HG02588 (cell line): ENCODE data around the gene KANSL1.
"Not testable (repeated sequence)": the region's sequence is repeated elsewhere in the genome, so short reads cannot be mapped to it uniquely, and the experiment has no call there.

Source experiments
- ATAC-seq: cut with Tn5 transposase; IDR thresholded peaks from one replicate; pipeline ENCODE4 v1.9.1; 2021; ENCODE audit warnings: mild to moderate bottlenecking, moderate library complexity; ENCODE audit not compliant: unreplicated experiment

KANSL1 gene

GRCh38 chr17:46120078-46120477 is 73.2 kb downstream of the KANSL1 start:
- no peak for ATAC-seq

- no peak for ATAC-seq
Observed at GRCh38 chr17:46118964-46119363, 74.3 kb downstream of the KANSL1 start.

GRCh38 chr17:46117850-46118696 is 75.2 kb downstream of the KANSL1 start:
- no peak for ATAC-seq

GRCh38 chr17:46117117-46117516 is 76.1 kb downstream of the KANSL1 start:
- ATAC-seq: no peak

GRCh38 chr17:46115699-46116098 is 77.5 kb downstream of the KANSL1 start:
- ATAC-seq: no peak

GRCh38 chr17:46111236-46111635 is 82.0 kb downstream of the KANSL1 start:
- not testable (repeated sequence) for ATAC-seq

- ATAC-seq: no peak
Observed at GRCh38 chr17:46110219-46110618, 83.0 kb downstream of the KANSL1 start.

GRCh38 chr17:46109603-46110189 is 83.5 kb downstream of the KANSL1 start:
- no peak for ATAC-seq

GRCh38 chr17:46108550-46109110 is 84.6 kb downstream of the KANSL1 start:
- no peak for ATAC-seq

GRCh38 chr17:46108120-46108519 is 85.1 kb downstream of the KANSL1 start:
- ATAC-seq: no peak

- ATAC-seq: no peak
Observed at GRCh38 chr17:46106966-46107644, 86.1 kb downstream of the KANSL1 start.

GRCh38 chr17:46102806-46103205 is 90.4 kb downstream of the KANSL1 start:
- ATAC-seq: not testable (repeated sequence)

- not testable (repeated sequence) for ATAC-seq
Observed at GRCh38 chr17:46101785-46102617, 91.2 kb downstream of the KANSL1 start.

GRCh38 chr17:46100590-46100989 is 92.6 kb downstream of the KANSL1 start:
- ATAC-seq: no peak

- no peak for ATAC-seq
Observed at GRCh38 chr17:46099865-46100264, 93.4 kb downstream of the KANSL1 start.

GRCh38 chr17:46097497-46097896 is 95.7 kb downstream of the KANSL1 start:
- ATAC-seq: no peak

- ATAC-seq: no peak
Observed at GRCh38 chr17:46092991-46093390, 100.2 kb downstream of the KANSL1 start.

- ATAC-seq: no peak
Observed at GRCh38 chr17:46090871-46091270, 102.4 kb downstream of the KANSL1 start.

GRCh38 chr17:46089389-46089965 is 103.8 kb downstream of the KANSL1 start:
- ATAC-seq: no peak

- ATAC-seq: no peak
Observed at GRCh38 chr17:46088595-46088994, 104.6 kb downstream of the KANSL1 start.
